Muscle layer of colon (tissue), 2 donors: Measurements from ENCODE around the gene FBXO42.

Experiments
- H3K27ac ChIP-seq: one replicate; pipeline ENCODE4 v1.7.0; 2013; ENCODE audit warnings: low read depth, mild to moderate bottlenecking, low read length, moderate library complexity
- H3K27me3 ChIP-seq, 2 donors: one replicate each; pipeline ENCODE4 v1.7.0; 2013; ENCODE audit warnings: low read length in 2 of 2, mild to moderate bottlenecking in 2 of 2; ENCODE audit not compliant: insufficient read depth in 2 of 2, control insufficient read depth in 1 of 2
- H3K36me3 ChIP-seq: one replicate; pipeline ENCODE4 v1.7.0; 2013; ENCODE audit warnings: mild to moderate bottlenecking, low read length; ENCODE audit not compliant: insufficient read depth
- H3K4me1 ChIP-seq: one replicate; pipeline ENCODE4 v1.7.0; 2013; ENCODE audit warnings: mild to moderate bottlenecking, low read length; ENCODE audit not compliant: insufficient read depth
- H3K4me3 ChIP-seq, 2 donors: one replicate each; pipeline ENCODE4 v1.7.0; 2013; ENCODE audit warnings: low read length in 2 of 2, low read depth in 1 of 2, mild to moderate bottlenecking in 1 of 2, moderate library complexity in 1 of 2
- H3K9ac ChIP-seq: one replicate; pipeline ENCODE4 v1.7.0; 2013; ENCODE audit warnings: low read length
- H3K9me3 ChIP-seq: one replicate; pipeline ENCODE4 v1.7.0; 2013; ENCODE audit warnings: mild to moderate bottlenecking, low read length
- donor health status: abdominal sarcoma.
- donor health status: Adenocarcinoma of cecum.

FBXO42 gene

GRCh38 chr1:16302709-16303627 is 49.3 kb downstream of the FBXO42 start:
- no peak overlapping the region for H3K27ac ChIP-seq
- H3K9ac ChIP-seq, result no peak overlapping the region
- no peaks in the 10 kb centered on the region for H3K9me3 ChIP-seq
- no peaks in the 10 kb centered on the region for H3K27me3 ChIP-seq
- no peaks in the 10 kb centered on the region for H3K4me1 ChIP-seq
- no peak overlapping the region for H3K4me3 ChIP-seq
- H3K36me3 ChIP-seq, result peaks cover 33% of the 10 kb centered on the region

DNA sequence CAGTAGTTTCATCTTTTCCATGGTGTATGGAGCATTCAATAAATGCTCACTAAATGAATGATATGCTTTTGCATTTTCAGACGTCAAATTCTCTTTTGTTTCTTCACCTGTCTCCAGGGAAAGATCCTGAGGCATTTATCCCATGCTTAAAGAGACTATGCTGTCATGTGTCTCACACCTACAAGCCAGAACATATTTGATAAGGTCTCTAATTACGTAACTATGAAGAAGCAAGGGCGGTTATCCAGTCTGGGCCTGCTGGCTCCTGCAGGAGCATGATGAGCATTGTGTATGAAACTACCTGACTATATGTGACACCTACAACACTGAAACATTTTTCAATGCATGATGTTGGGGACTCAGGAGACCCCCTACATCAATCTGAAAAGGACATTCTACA is 51.8 kb downstream of the FBXO42 start:
- peaks cover 23% of the 10 kb centered on the region for H3K36me3 ChIP-seq
- H3K27me3 ChIP-seq, result no peaks in the 10 kb centered on the region
- no peak overlapping the region for H3K4me3 ChIP-seq
- H3K9ac ChIP-seq, result no peak overlapping the region
- H3K9me3 ChIP-seq, result no peaks in the 10 kb centered on the region
- H3K27ac ChIP-seq, result no peak overlapping the region
- H3K4me1 ChIP-seq, result no peaks in the 10 kb centered on the region

- H3K4me1 ChIP-seq, result no peaks in the 10 kb centered on the region
- H3K27me3 ChIP-seq, result no peaks in the 10 kb centered on the region
- H3K9me3 ChIP-seq, result no peaks in the 10 kb centered on the region
- no peak overlapping the region for H3K4me3 ChIP-seq
- H3K27ac ChIP-seq, result no peak overlapping the region
- no peak overlapping the region for H3K9ac ChIP-seq
- peaks cover 20% of the 10 kb centered on the region for H3K36me3 ChIP-seq
These were observed 53.6 kb downstream of the FBXO42 start for GRCh38 chr1:16298653-16299052.

DNA sequence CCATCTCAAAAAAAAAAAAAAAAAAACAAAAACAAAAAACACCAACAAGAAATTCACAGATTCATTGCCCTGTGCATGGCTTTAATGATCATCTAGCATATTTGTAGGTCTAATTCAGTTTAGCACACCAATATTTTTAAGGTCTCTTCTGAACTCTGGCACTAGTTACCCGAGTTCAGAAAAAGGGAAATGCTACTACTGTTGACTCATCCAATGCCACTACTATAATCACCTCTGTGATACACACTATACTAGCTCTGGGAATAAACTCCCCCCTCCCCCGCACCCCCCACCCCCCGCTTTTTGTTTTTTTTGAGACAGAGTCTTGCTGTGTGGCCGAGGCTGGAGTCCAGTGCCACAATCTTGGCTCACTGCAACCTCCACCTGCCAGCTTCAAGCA is 55.6 kb downstream of the FBXO42 start:
- H3K36me3 ChIP-seq, result peaks cover 17% of the 10 kb centered on the region

DNA sequence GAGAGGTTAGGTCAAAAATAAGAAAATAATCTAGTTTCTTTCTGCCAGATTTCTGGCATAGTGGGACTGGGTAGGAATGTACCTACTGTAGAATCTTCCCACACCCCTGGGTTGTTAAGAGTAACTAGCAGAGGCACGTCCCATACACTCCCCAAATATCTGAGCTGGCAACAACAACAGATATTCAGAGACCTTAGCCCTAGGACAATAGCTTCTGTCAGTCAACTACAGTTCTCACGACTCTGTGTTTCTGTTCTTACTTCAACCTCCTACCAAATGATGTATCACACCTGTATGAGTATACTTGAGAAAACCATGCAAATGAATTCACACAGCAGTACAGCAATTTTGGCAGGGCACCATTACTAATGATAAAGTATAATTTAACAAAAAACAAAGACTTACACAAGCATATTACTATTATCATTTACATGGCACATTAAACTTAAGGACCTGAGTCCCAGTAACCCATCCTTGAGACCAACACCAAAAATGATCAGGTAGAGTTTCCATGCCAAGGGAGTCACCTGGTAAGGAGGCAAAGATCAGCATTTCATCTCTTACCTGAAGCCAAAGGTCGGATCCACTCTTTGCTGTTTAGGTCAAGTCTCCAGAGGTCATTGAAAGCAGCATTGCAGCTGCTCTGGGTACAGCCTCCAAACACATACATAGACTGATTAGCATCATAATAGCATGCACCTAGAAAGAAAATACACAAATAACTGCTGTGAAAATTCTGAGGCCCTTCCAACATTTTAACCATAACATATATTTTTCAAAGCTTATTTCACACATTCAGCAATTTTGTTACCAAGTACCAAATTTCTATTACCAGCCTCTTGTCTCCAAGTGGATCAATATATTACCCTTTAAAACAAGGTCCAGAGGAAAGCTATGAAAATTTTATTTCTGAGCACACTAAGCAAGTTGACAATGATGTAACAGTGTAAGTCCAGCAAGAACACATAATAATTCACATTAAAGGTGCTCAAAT is 57.8 kb downstream of the FBXO42 start:
- H3K36me3 ChIP-seq, result peaks cover 8% of the 10 kb centered on the region
- no peaks in the 10 kb centered on the region for H3K9me3 ChIP-seq
- H3K27me3 ChIP-seq, result no peaks in the 10 kb centered on the region
- H3K27ac ChIP-seq, result no peak overlapping the region
- H3K4me3 ChIP-seq, result no peak overlapping the region
- no peaks in the 10 kb centered on the region for H3K4me1 ChIP-seq
- no peak overlapping the region for H3K9ac ChIP-seq

More for the DNA sequence above, 55.6 kb downstream of the FBXO42 start:
- no peaks in the 10 kb centered on the region for H3K27me3 ChIP-seq
- H3K27ac ChIP-seq, result no peak overlapping the region
- H3K4me1 ChIP-seq, result no peaks in the 10 kb centered on the region
- H3K9ac ChIP-seq, result no peak overlapping the region
- no peak overlapping the region for H3K4me3 ChIP-seq
- H3K9me3 ChIP-seq, result no peaks in the 10 kb centered on the region

GRCh38 chr1:16293538-16293937 is 58.7 kb downstream of the FBXO42 start:
- peaks cover 11% of the 10 kb centered on the region for H3K36me3 ChIP-seq
- H3K27ac ChIP-seq, result no peak overlapping the region
- no peaks in the 10 kb centered on the region for H3K27me3 ChIP-seq
- no peaks in the 10 kb centered on the region for H3K9me3 ChIP-seq
- no peak overlapping the region for H3K4me3 ChIP-seq
- no peak overlapping the region for H3K9ac ChIP-seq
- no peaks in the 10 kb centered on the region for H3K4me1 ChIP-seq

DNA sequence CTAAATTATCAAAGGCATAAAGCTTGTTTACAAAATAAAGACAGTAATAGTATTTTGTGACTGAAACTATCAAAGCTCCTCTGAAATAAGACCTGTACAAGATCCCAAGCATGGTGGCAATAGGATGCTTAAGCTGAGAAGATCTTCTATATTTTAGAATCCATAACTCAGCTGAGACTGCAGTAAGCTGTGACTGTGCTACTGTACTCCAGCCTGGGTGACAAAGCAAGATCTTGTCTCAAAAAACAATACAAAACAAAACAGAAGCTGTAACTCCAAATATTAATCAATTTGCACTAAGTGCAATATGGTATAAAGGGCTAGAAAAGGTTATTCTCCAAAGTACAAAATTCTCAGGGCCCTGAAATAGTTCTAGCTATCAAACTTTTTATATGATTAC is 59.5 kb downstream of the FBXO42 start:
- Histone ChIP-seq H3K27ac (no peak overlapping the region), H3K4me3 (no peak overlapping the region), H3K9me3 (no peaks in the 10 kb centered on the region), H3K4me1 (no peaks in the 10 kb centered on the region), H3K9ac (no peak overlapping the region), H3K36me3 (peaks cover 12% of the 10 kb centered on the region), H3K27me3 (no peaks in the 10 kb centered on the region)

DNA sequence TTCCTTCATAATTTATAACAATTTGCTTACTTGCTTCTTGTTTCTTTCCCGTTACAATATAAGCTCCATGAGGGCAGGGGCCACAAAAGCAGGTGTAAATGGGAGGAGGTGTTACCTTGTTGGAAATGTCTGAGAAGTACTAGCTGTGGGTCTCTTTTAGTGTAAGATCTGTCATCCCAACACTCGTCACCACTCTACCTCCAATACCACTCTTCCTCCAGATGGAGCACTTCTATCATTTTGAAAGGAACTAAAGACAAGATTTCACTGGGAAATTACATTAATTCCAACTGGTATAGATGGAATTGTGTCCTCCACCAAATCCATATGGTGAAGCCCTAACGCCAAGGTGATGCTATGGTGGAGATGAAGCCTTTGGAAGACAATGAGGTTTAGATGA is 62.3 kb downstream of the FBXO42 start:
- Histone ChIP-seq H3K9ac (no peak overlapping the region), H3K27me3 (no peaks in the 10 kb centered on the region), H3K36me3 (peaks cover 20% of the 10 kb centered on the region), H3K27ac (no peak overlapping the region), H3K4me3 (no peak overlapping the region), H3K9me3 (no peaks in the 10 kb centered on the region), H3K4me1 (no peaks in the 10 kb centered on the region)

DNA sequence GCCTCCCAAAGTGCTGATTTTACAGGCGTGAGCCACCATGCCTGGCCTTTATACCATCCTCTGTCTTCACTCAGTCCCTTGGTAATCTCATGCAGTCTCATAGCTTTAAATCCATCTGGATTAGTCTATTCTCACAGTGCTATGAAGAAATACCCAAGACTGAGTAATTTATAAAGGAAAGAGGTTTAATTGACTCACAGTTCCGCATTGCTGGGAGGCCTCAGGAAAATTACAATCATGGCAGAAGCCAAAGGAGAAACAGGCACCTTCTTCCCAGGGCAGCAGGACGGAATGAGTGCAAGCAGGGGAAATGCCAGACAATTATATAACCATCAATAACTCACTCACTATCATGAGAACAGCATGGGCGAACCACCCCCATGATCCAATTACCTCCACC is 66.2 kb downstream of the FBXO42 start:
- Histone ChIP-seq H3K36me3 (peaks cover 15% of the 10 kb centered on the region), H3K4me1 (no peaks in the 10 kb centered on the region), H3K9ac (no peak overlapping the region), H3K9me3 (no peaks in the 10 kb centered on the region), H3K4me3 (no peak overlapping the region), H3K27ac (no peak overlapping the region), H3K27me3 (no peaks in the 10 kb centered on the region)

- Histone ChIP-seq H3K9me3 (no peaks in the 10 kb centered on the region), H3K27me3 (no peaks in the 10 kb centered on the region)
These were observed 70.5 kb downstream of the FBXO42 start for GRCh38 chr1:16281765-16282164.

DNA sequence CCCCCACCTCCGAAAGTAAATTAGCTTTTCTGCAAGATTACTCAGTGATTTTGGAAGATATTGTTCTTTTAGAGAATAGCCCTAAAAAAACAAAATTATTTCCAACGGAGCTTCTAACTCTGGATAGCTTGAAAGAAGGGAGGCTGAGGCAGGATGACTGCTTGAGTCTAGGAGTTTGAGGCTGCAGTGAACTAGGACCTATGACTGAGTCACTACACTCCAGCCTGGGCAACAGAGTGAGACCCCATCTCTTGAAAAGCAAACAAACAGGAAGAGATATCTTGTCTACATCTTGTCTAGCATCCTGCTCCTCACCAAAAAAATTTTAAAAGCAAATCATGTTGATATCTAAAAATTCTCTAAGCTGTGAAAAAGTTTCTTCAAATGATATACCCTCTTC is 73.1 kb downstream of the FBXO42 start:
- H3K36me3 ChIP-seq, result no peaks in the 10 kb centered on the region
- no peak overlapping the region for H3K4me3 ChIP-seq
- no peak overlapping the region for H3K9ac ChIP-seq
- H3K27me3 ChIP-seq, result no peaks in the 10 kb centered on the region
- H3K9me3 ChIP-seq, result no peaks in the 10 kb centered on the region
- H3K4me1 ChIP-seq, result no peaks in the 10 kb centered on the region
- no peak overlapping the region for H3K27ac ChIP-seq

More at GRCh38 chr1:16281765-16282164, 70.5 kb downstream of the FBXO42 start:
- Histone ChIP-seq H3K4me3 (no peak overlapping the region), H3K9ac (no peak overlapping the region), H3K36me3 (peaks cover 8% of the 10 kb centered on the region), H3K27ac (no peak overlapping the region), H3K4me1 (no peaks in the 10 kb centered on the region)
